Gastroesophageal sphincter (tissue), 3 donors: ENCODE measurements around the gene IGF2.
A peak's percentile ranks its signal among the peaks of the same experiment; 100 is the strongest.

Experiments
- CTCF ChIP-seq, 4 experiments: fragments of 200-600 bp in 2 of 4; fragments of 450-650 bp in 2 of 4; sonication (generic) in 1 of 4; IDR thresholded peaks; one replicate each; pipeline ENCODE4 v1.5.1; 2017 to 2019; ENCODE audit warnings: antibody characterized with exemption in 4 of 4, mild to moderate bottlenecking in 2 of 4, moderate library complexity in 2 of 4
- EP300 ChIP-seq: sonication (generic); formaldehyde crosslinking; IDR thresholded peaks from one replicate; pipeline ENCODE4 v1.6.1; 2017; ENCODE audit warnings: antibody characterized with exemption, mild to moderate bottlenecking
- POLR2A ChIP-seq, 2 donors: fragments of 450-650 bp; IDR thresholded peaks; one replicate each; pipeline ENCODE4 v1.6.1; 2017; ENCODE audit warnings: antibody characterized with exemption in 2 of 2, mild to moderate bottlenecking in 2 of 2, moderate library complexity in 1 of 2
- POLR2AphosphoS5 ChIP-seq: sonication (generic); formaldehyde crosslinking; IDR thresholded peaks from one replicate; pipeline ENCODE4 v1.6.1; 2017; ENCODE audit warnings: antibody characterized with exemption

DNA sequence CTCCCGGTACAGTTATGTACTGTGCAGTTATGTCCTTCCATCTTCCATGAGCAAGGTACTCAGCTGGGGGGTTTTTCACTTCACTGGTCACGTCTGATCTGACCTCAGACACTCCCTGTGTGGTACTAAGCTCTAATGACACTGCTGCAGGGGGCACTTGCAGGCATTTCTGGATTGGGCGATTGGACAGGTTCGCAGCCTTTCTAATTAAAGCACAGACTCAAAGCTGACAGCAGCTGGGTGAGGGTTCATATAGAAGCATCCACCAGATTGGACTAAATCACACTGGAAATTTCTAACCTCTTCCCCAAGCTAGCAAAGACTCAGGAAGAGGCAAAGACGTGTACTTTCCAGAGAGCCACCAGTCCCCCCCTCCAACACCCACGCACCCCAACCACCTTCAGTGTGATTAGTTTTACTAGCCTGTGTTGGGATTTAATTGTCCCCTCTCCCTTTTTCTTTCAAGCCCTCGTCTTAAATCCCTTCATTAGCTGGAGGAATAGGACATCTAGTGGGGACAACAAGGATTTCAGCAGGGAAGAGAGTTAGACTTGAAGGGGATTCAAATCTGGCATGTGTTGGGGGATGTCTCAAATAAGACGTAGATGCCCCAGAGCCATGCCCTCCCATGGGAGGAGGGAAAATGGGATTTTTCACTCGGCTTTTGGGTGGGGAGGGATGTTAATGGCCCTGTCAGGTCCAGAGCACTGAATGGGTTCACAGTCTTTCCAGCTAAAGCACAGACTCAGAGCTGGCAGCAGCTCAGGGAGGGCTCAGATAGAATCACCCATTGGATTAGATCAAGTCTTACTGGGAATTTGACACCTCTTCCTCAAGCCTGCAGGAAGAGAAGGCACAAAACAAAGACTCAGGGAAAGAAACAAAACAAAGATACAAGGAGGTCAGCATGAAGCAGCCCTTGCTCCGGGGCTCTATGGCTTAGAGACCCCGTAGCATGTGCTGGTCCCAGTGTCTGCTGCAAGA, 11.0 kb upstream of the IGF2 start:
- peak in 1 of 4 experiments; percentile 47 for TF ChIP-seq CTCF (IDR thresholded peaks at IDR 0.05)
- TF ChIP-seq POLR2A (IDR thresholded peaks at IDR 0.05), result no peak
- TF ChIP-seq POLR2AphosphoS5, result no peak
- no peak for TF ChIP-seq EP300
